Globus pallidus (tissue), 1 donor: ENCODE results near the gene SLC5A6.

Experiments
- DNase-seq: peaks from one replicate; pipeline ENCODE4 v3.0.0-alpha.2; 2015; ENCODE audit warnings: low spot score

The SLC5A6 gene

DNA sequence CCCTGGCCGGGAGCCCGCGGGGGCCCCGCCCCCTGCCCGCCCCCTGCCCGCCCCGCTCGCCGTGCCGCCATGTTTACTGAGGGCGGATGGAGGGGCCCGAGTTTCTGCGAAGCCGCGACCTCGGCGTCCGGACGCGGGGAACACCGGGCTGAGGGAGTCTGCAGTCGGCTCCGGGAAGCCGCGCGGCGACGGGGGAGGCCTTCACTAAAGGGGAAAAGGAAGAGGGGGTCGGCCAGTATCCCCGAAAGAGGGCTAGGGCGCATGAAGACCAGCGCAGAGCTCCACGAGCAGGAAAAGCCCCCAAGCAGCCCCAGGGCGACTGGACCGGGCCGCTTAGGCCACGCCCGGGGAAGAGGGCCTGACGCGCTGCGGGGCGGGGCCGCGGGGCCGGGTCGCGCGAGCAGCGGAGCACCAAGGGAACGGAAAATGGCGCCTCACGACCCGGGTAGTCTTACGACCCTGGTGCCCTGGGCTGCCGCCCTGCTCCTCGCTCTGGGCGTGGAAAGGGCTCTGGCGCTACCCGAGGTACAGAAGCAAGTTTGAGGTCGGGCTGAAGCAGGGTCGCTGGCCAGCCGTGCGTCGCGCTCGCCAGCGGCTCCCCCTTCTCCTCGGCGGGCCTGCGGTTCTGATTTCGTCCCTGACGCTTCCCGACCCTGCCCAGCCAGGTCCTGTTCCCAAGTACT, at the start of gene SLC5A6, which contains the start of gene ATRAID:
Gene SLC5A6, minus strand, starts transcription at position 326 of the 683 bp plus-strand sequence. CDS start 4,618 bp downstream, outside the sequence.
Gene ATRAID, plus strand, starts transcription at position 99 of the 683 bp plus-strand sequence. Its CDS starts 328 bp downstream, at position 427.
- peak; percentile 91 for DNase-seq

DNA sequence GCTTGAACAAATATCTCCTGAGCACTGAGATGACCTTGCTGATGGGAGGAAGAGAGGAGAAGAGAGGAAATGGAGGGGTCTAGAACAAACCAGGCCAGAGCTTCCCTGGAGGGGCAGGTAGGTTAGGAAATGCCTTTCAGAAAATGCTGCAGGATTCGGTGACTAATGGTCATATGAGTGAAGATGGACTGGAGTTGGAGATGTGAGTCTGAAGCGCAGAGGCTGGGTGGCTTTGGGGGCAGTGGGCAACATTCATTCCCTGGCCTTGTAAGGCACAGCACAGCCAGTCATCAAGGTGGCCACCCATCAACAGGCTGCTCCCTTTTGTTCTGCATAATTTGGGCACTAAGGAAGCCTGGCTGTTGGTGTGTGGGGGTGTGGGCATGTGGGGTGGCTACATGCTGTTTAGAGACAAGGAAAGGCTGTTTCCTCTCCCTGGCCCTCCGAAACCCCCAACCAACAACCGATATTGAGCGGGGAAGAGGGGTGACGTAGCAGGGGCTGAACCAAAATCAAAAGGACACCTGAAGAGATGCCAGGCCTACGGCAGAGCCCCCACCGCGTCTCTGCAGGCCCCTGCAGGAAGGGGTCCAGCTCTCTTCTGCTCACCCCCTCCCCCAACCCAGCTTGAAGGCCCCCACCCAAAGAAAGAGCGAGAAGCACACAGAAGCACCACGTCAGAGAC, 49.3 kb upstream of the SLC5A6 start:
- DNase-seq, result no peak

DNA sequence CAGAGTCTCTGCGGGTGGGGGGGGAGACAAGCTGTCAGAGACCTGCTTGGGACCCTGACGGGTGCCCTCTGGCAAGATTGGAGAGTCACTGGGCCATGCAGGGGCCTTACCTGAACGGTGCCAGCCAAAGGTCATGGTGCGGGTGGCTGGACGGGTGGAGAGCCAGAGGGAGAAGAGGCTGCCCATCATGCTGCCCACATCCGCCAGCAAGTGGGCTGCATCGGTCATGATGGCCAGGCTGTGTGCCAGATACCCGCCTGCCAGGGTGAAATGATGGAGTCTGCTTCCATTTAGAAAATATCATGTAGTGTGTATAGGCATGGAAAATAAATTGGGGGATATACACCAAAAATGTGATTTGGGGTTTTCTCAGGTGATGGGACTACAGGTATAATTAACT, 46.0 kb upstream of the SLC5A6 start:
- DNase-seq, result no peak

DNA sequence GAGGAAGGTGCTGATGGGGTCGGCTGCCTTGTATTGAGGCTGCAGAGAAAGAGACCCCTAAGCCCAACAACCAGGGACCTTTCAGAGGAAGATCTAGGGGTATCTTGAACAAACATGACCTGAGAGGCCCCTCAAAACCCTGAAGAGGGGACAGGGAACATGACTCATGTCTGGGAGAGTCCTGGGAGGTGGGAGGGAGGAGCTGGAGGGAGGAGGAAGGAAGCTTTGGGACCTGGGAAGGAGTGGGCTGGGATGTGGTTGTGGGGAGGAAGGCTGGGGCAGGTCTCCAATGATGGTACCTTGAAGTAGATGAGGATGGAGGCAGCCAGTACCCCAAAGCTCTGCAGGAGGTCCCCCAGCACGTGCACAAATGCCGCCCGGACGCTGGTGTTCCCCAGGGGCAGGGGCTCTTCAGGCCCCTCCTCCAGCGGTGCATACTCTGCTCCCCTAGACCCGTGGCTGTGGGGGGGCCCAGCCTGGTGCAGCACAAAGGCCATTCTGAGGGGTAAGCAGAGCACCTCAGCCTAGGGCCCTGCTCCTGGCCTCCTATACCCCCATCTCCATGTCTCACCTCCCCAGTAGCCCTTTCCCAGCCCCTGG, 44.9 kb upstream of the SLC5A6 start:
- no peak for DNase-seq

DNA sequence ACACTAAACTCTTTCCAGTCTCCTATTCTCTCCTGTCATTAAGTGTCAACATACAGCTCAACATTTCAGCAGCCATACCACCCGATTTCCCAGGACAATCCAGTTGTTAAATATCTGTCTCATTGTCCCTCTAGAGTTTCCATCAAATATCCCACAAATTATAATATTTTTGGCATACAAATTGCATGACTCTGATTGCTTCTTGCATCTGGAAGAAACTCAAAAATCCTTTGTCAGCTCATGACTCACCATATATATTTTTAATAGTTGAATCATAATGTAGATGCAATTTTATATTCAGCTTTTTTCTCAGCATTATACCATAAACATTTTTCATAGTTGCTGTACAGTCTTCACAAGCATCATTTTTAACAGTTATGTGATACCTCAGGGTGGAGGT, 43.6 kb upstream of the SLC5A6 start:
- no peak for DNase-seq

DNA sequence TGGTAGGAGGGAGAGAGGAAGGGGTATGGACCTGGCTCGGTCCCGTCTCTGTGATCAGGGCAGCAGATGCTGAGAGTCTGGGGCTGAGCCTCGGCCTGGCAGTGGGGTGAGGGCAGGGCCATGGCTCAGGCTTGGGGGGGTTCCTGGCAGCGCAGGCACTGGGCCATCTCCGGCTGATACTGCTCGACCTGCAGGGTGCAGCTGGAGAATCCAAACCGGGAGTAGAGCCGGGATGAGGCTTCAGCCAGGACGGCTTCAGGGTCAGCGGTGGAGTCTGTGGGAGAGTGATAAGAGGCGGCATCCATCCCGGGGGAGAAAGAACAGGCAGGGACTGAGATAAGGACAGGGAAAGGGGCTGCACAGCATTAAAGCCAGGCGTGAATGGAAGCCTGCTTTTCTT, 43.1 kb upstream of the SLC5A6 start:
- DNase-seq, result no peak

DNA sequence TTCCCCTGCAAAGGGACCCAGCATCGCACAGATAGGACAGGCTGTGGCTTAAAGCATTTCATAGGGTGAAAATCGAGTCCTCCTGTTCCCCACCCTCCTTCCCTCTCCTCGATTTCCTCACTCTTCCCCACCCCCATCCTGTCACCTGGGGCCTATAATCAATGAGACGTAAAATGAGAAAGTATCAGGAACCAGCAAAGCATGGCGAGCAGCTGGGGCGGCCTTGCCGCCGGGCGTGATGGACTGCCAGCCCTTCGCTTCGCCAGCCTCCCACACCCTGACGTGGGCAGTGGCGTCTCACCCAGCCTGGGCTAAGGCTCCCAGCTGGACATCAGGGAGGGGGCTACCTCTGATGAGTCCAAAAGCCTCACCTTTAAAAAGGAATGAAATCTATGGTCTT, 39.7 kb upstream of the SLC5A6 start:
- DNase-seq, result no peak

DNA sequence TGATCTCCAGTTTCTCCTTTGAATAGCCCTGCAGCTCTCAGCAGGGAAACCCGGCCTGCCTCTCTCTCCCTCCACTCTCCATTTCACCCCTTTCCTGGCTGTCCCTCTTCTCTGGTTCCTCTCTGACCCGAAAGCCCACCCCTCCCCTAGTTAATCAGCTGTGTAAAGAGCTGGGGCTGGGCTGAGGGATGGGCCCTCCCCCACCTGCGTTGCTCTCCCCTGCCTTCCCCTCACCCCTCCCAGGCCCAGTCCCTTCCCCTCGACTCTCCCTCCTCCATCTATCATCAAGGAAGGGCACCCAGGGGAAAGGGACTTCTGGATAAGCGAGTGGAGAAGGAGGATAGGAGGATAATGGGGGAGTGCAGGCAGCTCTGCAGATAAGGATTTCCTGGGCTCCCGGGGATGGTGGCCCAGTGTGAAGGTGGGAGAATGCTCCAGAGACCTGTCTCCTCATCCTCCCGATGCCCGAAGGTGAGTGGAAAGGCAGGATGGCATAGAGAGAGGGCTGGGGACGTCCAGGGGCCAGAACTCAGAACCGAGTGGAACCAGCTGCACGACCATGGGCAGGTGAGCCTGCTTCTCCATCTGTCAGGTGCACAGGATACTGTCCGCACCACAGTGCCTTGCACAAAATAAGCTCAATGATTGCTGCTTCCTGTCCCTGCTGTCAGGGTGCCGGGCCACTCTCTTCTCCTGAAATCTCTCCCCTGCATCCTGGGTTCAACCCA, 38.7 kb upstream of the SLC5A6 start:
- no peak for DNase-seq

DNA sequence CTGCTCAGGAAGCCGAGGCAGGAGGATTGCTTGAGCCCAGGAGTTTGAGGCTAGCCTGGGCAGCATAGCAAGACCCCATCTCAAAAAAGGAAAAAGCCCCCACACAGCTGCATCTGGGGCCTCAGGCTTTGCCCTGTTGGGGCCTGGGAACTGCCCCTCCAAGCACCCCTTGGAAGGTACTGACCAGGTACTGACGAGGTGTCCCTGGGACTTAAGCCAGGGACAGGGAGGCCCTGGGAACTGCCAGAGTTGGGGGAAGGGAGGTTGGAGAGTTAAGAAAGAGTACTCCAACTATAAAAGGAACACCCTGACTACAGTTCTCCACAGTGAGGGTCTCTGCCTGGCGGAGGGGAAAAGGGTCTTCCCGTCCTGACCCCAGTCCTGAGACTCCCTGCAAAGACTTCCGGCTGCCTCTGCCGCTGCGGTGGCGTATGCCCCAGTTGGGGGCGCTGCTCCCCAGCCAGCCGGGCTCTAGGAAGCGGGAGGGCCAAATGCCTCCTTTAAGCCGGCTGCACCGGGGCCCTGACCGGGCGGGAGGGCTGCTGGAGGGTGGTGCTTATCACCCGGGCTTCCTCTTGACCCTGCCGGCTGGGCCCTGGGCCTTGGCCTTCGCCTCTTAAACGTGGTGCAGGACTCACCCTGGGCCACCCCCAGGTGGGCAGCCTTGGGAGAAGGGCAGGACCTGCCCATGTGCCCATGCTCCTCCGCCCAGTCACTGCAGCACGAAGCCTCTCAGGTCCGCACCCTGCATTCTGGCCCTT, 38.0 kb upstream of the SLC5A6 start:
- peak; percentile 7 for DNase-seq

DNA sequence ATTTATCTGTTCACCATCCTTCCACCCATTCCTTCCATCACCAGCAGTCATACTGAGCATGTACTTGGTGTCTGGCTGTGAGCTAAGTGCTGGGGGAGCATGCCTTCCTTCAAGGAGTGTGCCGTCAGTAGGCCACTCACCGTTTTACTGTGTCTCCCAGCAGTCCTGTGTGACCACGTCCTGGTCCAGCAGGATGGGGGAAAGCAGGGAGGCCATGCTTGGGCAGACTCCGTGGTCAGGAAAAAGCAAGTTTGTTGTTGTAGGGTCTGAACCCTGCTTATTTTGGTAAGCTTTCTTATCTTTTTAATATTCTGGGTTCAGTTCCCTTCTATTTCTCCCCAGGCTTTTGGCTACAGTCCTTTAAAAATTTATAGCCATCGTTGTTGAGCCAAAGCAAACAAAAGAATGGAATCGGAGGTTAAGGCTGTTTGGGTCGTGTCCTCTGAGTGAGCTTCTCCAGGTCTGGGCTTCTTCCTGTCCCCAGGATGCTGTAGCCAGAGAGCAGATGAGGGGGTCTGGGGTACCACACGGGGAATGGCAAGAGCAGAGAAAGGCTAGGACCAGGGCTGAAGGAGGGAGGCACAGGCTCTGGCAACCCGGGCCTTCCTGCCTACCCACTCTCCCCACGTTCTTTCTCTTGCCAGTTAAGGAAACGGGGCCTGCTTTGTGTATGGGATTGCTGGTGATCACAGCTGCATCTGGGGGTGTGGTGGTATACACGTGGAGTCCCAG, 37.3 kb upstream of the SLC5A6 start:
- no peak for DNase-seq

DNA sequence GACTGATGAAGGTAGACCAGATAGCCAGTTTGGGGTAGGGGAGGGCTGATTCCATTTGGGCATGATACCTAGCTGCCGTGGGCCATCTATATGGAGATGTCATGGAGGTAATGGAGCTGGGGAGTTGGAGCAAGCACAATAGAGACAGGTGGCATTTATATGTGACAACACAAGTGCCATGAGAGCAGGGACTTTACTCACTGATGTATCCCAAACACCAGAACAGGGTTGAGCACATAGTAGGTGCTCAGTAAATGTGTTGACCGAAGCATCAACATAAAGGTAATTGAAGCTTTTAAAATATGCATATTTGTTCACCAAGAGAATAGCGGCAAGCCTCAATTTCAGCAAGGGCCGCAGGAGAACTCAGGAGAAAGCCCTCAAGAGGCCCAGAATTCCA, 35.8 kb upstream of the SLC5A6 start:
- DNase-seq, result no peak

DNA sequence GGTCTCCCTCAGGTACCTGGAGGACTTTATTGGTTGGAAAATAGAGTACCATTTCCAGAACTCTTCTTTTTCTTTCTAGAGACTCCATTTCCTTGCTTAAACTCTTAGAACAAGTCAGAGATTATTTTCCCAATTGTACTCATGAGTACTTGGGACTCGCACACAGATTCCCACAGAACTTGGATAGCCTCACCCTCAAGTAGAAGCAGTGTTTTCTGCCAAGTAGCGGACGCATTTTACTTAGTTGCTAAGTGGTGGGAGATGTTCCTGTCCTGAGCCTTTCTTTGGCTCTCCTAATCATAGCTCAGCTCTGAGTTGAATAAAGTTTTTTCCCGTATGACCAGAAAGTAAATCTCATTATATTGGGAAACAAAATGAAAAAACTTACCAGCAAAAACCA, 33.6 kb upstream of the SLC5A6 start:
- no peak for DNase-seq

DNA sequence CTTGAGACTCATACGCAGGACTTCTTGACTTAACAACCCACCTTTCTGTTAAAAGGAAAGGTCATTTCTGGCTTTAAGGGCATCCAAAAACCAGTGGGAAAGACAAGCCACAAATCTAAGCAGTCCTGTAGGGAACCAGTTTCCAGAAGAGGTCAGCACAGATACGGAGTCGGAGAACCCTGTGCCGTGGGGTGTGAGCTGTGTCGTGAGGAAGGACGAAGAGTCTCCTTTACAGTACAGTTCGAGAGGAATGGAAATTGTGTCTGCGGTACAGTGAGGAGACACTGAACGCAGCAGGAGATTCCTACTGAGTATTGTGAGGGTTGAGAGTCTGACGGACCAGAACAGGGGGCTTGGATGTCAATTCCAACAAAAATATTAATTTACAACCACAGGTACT, 33.0 kb upstream of the SLC5A6 start:
- no peak for DNase-seq

DNA sequence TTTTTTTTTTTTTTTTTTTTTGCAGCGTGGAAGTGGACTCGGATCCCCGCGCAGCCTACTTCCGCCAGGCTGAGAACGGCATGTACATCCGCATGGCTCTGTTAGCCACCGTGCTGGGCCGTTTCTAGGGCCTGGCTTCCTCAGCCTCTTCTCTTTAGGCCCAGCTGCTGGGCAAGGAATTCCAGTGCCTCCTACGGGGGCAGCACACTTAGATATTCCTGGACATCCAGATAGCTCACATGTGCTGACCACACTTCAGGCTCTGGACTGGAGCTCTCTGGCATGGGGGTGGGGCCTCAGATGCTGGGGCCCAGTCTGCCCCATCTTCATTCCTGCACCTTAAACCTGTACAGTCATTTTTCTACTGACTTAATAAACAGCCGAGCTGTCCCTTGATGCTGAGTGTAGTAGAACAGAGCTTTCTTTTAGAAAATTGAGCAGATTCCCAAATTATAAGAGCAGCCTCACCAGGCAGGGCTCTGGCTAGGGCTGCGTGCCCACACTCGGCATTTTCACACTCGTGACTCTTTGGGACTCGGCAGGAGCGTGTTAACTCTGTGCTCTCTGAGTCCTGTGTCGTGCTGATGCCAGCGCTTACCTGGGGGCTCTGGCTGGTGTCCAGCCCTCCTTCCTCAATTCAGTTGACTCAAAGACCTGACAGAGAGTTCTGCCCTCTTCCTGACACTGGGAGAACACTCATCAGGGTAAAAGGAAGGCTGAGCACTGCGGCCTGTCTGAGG, 31.5 kb upstream of the SLC5A6 start:
- no peak for DNase-seq

DNA sequence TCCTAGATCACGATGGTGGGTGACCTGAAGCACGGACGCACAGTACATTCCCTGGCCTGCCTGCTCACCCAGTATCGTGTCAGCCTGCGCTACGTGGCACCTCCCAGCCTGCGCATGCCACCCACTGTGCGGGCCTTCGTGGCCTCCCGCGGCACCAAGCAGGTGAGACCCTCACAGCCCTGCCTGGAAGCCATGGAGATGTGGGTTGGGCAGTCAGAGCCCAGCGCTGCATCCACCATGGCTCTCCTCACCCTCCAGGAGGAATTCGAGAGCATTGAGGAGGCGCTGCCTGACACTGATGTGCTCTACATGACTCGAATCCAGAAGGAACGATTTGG, 30.5 kb upstream of the SLC5A6 start:
- no peak for DNase-seq

DNA sequence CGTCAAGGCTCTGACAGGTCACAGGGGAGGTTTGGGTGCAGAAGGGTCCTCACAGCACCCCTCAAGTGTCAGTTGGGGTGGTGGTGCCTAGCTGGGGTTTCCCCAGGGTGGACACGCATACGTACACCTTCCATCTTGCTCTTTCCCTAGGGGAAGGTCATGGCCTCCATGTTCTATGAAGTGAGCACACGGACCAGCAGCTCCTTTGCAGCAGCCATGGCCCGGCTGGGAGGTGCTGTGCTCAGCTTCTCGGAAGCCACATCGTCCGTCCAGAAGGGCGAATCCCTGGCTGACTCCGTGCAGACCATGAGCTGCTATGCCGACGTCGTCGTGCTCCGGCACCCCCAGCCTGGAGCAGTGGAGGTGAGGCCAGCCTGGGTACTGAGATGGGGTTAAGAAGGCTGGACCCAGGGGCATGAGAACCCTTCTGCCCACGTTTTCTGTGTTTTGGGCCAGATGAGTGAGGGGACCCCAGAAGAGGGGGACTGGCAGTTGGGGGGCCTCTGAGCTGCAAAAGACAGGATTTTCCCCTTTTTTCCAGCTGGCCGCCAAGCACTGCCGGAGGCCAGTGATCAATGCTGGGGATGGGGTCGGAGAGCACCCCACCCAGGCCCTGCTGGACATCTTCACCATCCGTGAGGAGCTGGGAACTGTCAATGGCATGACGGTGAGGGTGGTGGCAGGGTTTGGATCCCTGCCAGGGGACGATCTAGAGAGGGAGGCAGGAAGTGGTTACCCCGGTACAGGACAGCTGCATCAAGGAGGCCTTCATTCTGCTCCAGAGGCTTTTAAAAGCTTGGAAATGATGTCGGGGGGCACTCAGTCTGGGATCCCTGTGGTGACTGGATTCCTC, 29.9 kb upstream of the SLC5A6 start:
- no peak for DNase-seq

DNA sequence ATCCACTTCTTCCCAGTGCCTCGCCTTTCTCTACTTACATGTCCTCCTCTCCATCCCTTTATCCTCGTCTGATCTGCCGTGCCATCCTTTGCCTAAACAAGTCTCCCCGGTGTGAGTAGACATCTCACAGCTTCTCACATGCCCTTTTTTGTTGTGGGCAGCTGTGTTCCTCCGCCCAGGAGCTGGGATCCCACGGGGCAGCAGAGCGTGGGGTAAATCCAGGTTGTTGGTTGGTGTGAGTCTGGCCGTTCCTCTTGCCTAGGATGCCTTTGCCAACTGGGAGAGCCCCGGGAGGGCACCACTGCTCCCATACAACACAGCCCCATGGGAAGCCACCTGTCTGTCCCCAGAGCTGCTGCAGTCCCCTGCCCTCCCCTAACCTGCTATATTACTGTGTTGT, 28.3 kb upstream of the SLC5A6 start:
- DNase-seq, result no peak

DNA sequence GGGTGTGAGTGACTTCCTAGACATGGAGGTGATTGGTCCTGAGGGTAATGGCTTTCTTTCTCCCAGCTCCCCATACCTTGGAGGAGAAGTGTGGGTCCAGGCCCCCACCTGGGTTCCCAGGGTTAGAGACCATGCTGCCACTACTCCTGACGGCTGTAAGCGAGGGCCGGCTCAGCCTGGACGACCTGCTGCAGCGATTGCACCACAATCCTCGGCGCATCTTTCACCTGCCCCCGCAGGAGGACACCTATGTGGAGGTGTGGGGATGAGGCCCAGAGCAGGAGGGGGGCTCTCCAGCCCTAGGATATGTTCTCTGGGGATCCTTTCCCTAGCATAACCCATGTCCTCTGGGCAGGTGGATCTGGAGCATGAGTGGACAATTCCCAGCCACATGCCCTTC, 26.9 kb upstream of the SLC5A6 start:
- DNase-seq, result no peak

DNA sequence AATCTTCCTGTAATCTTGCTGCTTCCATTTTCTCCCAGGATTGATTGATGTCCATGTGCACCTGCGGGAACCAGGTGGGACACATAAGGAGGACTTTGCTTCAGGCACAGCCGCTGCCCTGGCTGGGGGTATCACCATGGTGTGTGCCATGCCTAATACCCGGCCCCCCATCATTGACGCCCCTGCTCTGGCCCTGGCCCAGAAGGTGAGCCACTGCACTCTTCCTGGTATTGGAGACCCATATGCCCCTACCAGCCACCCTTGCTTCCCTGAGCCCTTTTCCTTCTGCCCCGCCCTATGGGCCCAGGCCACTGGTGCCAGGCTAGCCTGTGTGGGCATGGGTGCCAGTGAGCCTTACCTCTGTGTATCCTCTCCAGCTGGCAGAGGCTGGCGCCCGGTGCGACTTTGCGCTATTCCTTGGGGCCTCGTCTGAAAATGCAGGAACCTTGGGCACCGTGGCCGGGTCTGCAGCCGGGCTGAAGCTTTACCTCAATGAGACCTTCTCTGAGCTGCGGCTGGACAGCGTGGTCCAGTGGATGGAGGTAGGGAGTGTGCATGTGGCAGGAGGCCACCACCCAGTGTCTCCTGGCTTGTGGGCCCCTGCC, 25.4 kb upstream of the SLC5A6 start:
- DNase-seq, result no peak
